ENCODE measurements around the gene FANCD2.
A peak's percentile ranks its signal among the peaks of the same experiment; 100 is the strongest.
"Not testable (repeated sequence)": the region's sequence is repeated elsewhere in the genome, so short reads cannot be mapped to it uniquely, and the experiment has no call there.

FANCD2 gene

DNA sequence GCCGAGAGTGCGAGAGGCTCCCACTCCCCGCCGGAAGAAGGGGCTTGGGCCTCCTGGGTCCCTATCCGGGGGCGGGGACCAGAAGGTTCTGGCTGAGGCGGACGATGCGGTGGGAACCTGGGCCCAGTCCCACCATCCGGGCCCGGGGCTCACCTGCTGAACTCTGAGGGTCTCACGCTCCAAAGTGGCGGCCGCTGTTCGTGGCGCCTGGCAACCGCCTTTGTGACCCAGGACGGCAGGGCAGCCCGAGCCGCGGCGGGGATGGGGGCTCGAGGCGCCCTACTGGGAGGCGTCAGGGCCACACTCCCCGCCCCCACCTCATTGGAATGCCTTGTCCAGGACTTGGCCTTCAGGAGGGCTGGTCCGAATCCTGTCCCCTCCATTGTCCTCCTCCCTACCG is 81.9 kb downstream of the FANCD2 start, which contains the start of gene FANCD2OS:
TSS of gene FANCD2OS (minus strand) at position 165 of the 400 bp plus-strand sequence. CDS start 3,481 bp downstream, outside the sequence.
- no peak for DNase-seq (ENCODE audit: low spot score)

DNA sequence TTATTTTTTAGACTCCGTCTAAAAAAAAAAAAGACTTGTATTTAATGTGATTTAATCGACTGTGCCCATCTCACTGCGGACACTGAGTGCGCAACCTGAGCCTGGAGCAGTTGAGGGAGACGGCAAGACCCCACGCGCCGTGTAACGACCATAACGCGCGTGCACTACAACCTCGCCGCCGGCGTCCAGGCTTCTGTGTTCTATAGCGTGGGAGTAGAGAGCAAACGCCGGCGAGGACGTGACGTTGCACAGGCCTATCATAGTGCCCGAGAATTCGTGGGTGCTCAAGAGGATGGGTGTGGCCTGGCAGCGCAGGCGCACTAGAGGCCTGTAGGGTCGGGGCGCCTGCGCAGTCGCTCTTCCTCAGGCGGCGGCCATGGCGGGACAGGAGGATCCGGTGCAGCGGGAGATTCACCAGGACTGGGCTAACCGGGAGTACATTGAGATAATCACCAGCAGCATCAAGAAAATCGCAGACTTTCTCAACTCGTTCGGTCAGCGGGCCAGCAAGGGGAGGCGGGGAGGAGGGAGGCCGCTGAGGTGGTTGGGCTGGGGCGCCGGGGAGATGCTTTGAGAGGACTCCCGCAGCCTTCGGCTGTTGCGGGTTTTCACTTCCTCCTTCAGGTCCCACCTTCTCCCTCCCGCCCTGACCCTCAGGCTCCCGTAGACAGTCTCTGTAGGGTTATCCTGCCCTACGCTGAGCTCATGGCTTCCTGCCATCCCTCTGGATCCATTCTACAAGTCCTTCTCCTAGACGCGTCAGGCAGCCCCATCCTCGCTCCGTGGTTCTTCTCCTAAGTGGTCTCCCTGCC is 89.3 kb downstream of the FANCD2 start, which contains the start of gene BRK1:
TSS of gene BRK1 (plus strand) at position 350 of the 812 bp plus-strand sequence. CDS start at position 377, 27 bp downstream.
- peak; percentile 93 for DNase-seq (ENCODE audit: low spot score)

DNA sequence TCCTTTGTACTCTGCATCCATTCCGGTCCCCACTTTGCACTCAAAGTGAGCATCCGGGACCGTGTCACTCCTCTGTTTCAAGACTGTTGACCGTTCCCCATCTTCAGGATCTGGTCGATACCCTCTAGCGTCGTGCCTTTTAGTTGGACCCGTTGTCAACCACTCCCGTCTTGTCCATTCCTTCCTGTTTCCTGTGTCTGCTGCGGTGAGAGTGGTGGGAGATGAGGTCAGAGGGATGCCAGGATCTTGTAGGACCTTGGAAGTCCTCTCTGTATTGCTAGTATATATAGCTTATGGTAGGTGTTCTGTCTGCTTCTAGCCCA is 89.9 kb downstream of the FANCD2 start:
- DNase-seq (ENCODE audit: low spot score) = no peak

DNA sequence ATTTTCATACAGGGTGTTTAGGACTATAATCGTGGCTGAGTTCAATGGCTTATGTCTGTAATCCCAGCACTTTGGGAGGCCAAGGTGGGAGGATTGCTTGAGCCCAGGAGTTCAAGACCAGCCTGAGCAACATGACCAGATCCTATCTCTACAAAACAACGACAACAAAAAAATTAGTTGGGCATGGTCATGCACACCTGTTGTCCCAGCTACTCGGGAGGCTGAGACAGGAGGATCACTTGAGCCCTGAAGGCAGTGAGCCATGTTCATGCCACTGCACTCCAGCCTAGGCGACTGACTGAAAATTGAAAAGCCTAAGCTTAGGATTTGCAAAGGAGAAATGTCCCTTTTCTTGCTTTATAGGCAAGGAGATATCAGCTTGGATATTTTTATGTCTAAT is 90.7 kb downstream of the FANCD2 start:
- no peak for DNase-seq (ENCODE audit: low spot score)

DNA sequence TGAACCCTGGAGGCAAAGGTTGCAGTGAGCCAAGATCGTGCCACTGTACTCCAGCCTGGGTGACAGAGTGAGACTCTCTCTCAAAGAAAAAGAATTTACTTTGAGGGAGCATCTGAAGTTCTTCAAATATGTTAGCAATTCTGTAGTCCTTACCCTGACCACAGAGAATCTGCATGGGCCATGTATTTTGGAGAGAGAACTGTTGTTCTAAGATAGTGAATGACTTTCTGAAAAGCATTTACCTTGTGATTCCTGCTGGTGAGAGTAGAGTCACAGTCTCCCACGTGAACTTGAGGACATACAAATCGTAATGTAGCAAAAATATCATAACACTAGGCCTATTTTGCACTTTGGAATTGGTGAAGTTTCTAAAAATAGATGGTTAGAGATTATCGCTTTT is 93.1 kb downstream of the FANCD2 start:
- DNase-seq (ENCODE audit: low spot score) = no peak

DNA sequence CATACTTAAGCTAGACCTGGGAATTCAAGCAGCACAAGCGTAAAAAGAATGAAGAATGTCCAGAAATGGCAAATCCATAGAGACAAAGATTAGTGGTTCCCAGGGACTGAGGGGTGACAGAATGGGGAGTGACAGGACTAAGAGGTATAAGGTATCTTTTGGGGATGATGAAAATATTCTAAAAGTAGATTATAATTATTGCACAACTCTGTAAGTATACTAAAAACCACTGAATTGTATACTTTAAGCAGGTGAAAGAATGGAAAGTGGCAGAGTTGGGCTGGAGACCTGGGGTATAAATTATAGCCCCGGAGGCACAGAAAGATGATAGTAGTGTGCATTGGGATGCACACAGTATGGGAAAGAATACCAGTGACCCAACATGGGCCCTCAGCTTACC is 94.8 kb downstream of the FANCD2 start:
- DNase-seq (ENCODE audit: low spot score) = no peak

DNA sequence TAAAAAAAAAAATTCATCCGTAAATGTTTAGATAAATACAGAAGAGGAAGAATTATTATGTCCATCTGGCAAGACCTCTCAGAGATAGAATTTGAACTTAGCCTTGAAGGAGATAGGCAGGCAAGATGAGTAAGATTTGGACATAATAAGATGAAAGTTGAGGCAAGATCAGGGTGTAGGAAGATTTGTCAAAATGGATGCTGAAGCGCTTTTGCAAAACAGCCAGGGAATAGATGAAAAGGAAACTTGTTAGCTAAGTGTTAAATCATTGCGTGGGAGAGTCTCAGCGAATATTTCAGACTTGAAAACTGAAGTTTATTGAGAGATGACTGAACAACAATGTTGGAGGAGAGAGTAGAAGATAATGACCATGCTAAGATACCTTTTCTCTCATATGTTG is 96.5 kb downstream of the FANCD2 start:
- no peak for DNase-seq (ENCODE audit: low spot score)

DNA sequence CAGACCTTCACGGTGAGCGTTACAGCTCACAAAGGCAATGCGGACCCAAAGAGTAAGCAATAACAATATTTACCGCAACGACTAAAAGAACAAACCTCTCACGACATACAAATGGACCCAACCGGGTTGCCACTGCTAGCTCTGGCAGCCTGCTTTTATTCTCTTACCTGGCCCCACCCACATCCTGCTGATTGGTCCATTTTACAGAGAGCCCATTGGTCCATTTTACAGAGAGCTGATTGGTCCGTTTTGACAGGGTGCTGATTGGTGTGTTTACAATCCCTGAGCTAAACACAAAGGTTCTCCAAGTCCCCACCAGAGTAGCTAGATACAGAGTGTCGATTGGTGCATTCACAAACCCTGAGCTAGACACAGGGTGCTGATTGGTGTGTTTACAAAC is 109.6 kb downstream of the FANCD2 start:
- not testable (repeated sequence) for DNase-seq (ENCODE audit: low spot score)

DNA sequence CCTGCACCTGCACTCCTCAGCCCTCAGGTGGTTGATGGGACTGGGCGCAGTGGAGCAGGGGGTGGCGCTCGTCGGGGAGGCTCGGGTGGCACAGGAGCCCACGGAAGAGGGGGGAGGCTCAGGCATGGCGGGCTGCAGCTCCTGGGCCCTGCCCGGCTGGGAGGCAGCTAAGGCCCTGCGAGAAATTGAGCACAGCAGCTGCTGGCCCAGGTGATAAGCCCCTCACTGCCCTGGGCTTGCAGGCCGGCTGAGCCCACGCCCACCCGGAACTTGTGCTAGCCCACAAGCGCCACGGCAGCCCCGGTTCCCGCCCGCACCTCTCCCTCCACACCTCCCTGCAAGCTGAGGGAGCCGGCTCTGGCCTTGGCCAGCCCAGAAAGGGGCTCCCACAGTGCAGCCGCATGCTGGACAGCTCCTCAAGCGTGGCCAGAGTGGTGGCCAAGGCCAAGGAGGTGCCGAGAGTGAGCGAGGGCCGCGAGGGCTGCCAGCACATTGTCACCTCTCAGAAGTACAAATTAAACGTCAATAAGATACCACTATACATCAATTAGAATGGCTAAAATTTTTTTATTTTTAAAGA is 110.3 kb downstream of the FANCD2 start:
- no peak for DNase-seq (ENCODE audit: low spot score)

DNA sequence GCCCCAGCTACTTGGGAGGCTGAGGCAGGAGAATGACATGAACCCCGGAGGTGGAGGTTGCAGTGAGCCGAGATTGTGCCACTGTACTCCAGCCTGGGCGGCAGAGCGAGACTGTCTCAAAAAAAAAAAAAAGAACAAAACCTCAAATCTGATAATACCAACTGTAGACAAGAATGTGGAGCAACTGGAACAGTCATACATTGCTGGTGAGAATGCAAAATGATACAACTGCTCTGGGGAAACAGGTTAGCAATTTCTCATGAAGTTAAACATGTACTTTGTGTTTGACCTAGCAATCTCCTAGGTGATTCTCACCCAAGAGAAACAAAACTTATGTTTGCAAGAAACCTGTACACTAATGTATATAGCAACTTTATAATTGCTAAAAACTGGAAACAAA is 110.9 kb downstream of the FANCD2 start:
- no peak for DNase-seq (ENCODE audit: low spot score)

DNA sequence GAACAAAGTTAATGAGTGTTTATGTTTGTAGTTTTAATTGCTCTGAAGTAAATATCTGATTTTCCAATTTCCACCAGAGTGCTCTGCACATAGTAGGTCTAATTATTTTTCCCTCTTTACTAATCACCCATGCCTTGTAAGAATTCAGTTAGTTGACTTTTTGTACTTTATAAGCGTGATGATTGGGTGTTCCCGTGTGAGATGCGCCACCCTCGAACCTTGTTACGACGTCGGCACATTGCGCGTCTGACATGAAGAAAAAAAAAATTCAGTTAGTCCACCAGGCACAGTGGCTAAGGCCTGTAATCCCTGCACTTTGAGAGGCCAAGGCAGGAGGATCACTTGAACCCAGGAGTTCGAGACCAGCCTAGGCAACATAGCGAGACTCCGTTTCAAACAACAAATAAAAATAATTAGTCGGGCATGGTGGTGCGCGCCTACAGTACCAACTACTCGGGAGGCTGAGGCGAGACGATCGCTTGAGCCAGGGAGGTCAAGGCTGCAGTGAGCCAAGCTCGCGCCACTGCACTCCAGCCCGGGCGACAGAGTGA is 114.8 kb downstream of the FANCD2 start:
- DNase-seq (ENCODE audit: low spot score) = no peak

DNA sequence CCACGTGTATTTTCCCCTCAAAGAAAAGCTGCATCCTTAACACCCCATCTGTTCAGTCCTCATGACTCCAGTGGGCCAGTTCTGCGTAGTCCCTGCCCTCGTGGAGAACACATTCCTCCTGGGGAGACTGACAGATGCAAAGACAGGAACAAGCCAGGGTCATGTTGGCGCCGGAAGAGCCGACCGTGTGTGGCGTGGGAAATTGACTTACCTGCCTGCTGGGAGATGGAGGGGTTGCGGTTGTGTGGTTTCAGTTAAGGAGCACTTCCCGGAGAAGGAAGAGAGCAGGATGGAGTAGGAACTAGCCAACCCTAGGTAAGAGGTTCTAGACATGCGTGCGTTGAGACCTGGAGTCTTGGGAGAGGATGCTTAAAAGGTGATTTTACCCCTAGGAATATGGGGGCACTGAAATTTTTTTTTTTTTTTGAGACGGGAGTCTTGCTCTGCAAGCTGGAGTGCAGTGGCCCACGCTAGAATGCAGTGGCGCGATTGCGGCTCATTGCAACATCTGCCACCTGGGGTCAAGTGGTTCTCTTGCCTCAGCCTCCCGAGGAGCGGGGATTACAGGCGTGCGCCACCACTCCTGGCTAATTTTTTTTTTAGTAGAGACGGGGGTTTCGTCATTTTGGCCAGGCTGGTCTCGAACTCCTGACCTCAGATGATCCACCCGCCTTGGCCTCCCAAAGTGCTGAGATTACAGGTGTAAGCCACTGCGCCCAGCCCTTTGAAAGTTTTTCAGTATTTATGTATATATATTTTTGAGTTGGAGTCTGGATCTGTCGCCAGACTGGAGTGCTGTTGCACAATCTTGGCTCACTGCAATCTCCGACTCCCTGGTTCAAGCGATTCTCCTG is 116.7 kb downstream of the FANCD2 start:
- no peak for DNase-seq (ENCODE audit: low spot score)

DNA sequence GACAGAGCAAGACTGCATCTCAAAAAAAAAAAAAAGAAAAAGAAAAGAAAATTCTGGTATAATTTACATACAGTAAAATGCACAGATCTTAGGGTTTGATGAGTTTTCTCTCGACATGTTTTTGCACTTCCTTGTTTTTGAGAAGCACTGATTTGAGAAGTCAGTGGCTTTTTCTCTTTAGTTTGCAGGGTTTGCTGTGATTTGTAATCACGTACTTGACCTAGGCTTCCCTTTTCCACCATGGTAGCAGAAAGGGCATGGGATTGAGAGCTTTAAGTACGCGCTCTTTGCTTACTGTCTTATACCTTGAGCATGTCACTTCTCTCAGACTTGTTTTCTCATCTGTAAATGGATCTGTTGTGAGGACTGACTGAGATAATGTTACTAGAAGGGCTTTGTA is 119.4 kb downstream of the FANCD2 start:
- DNase-seq (ENCODE audit: low spot score) = no peak

DNA sequence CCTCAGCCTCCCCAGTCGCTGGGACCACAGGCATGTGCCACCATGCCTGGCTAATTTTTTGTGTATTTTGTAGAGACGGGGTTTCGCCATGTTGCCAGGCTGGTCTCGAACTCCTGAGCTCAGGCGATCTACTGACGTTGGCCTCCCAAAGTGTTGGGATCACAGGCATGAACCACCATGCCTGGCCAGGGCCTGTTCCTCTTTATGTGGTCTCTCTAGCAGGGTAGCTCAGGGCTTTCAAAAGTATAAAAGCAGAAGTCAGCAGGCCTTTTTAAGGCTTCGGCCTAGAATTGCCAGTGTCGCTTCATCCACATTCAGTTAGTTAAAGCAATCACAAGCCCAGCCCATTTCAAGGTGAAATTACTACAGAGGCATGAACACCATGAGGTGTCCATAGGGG is 123.0 kb downstream of the FANCD2 start:
- DNase-seq (ENCODE audit: low spot score) = no peak

DNA sequence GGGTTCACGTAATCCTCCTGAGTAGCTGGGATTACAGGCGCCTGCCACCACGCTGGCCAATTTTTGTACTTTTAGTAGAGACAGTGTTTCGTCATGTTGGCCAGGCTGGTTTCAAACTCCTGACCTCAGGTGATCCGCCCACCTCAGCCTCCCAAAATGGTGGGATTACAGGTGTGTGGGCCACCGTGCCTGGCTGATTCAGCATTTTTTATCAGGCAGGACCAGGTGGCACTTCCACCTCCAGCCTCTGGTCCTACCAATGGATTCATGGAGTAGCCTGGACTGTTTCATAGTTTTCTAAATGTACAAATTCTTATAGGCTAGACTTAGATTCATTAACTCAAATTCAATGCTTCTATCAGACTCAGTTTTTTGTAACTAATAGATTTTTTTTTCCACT is 124.8 kb downstream of the FANCD2 start:
- DNase-seq (ENCODE audit: low spot score) = no peak

Measured in COLO829 (cell line).